Loucy (cell line): Measurements from ENCODE around the gene TBC1D8.

Source experiments
- H2AFZ ChIP-seq: fragments of 200-600 bp; sonication (generic); 2 replicates; pipeline ENCODE4 v1.6.0; 2016; ENCODE audit warnings: antibody characterized with exemption, mild to moderate bottlenecking, low read length, moderate library complexity
- H3F3A ChIP-seq: fragments of 200-600 bp; 2 replicates; pipeline ENCODE4 v1.6.0; 2016; ENCODE audit warnings: antibody characterized with exemption, low read depth, mild to moderate bottlenecking
- H3K27me3 ChIP-seq: fragments of 200-600 bp; sonication (generic); 2 replicates; pipeline ENCODE4 v1.6.1; 2014; ENCODE audit warnings: low read length, mild to moderate bottlenecking; ENCODE audit not compliant: insufficient read depth, poor library complexity, severe bottlenecking
- H3K36me3 ChIP-seq: fragments of 200-600 bp; sonication (generic); 2 replicates; pipeline ENCODE4 v1.6.1; 2016; ENCODE audit warnings: low read length; ENCODE audit not compliant: insufficient read depth
- H3K4me1 ChIP-seq: fragments of 200-600 bp; sonication (generic); 2 replicates; pipeline ENCODE4 v1.5.1; 2014; ENCODE audit warnings: low read length, mild to moderate bottlenecking; ENCODE audit not compliant: insufficient read depth, poor library complexity, severe bottlenecking
- H3K4me2 ChIP-seq: fragments of 200-600 bp; sonication (generic); 2 replicates; pipeline ENCODE4 v1.6.0; 2014; ENCODE audit warnings: antibody characterized with exemption, low read length, low read depth, mild to moderate bottlenecking; ENCODE audit not compliant: poor library complexity, severe bottlenecking
- H3K4me3 ChIP-seq: fragments of 200-600 bp; sonication (generic); 2 replicates; pipeline ENCODE4 v1.5.1; 2014; ENCODE audit warnings: low read length, mild to moderate bottlenecking, mixed read lengths; ENCODE audit not compliant: poor library complexity, severe bottlenecking
- H3K79me2 ChIP-seq: fragments of 200-600 bp; sonication (generic); 2 replicates; pipeline ENCODE4 v1.6.1; 2014; ENCODE audit warnings: low read length; ENCODE audit not compliant: insufficient read depth
- H3K9ac ChIP-seq: fragments of 200-600 bp; sonication (generic); 2 replicates; pipeline ENCODE4 v1.6.0; 2014; ENCODE audit warnings: mild to moderate bottlenecking, low read depth, low read length, moderate library complexity; ENCODE audit not compliant: poor library complexity, severe bottlenecking
- H3K9me2 ChIP-seq: fragments of 200-600 bp; sonication (generic); replicated peaks from 2 replicates; pipeline ENCODE4 v1.6.1; 2016; ENCODE audit warnings: low read depth, low read length, mixed read lengths
- H3K9me3 ChIP-seq: fragments of 200-600 bp; sonication (generic); 2 replicates; pipeline ENCODE4 v1.6.1; 2014; ENCODE audit warnings: mild to moderate bottlenecking, antibody characterized with exemption, low read length, low read depth; ENCODE audit not compliant: insufficient read depth
- H4K20me1 ChIP-seq: fragments of 200-600 bp; sonication (generic); 2 replicates; pipeline ENCODE4 v1.6.0; 2014; ENCODE audit warnings: antibody characterized with exemption, low read length, mild to moderate bottlenecking; ENCODE audit not compliant: insufficient read depth, poor library complexity, severe bottlenecking
- EZH2phosphoT487 ChIP-seq: fragments of 200-600 bp; IDR thresholded peaks from 2 replicates; pipeline ENCODE4 v1.6.1; 2018; ENCODE audit warnings: antibody characterized with exemption, mild to moderate bottlenecking, moderate library complexity, borderline replicate concordance
- TF ChIP-seq, protein P1 (sequence below): fragments of 200-600 bp; sonication (generic); conservative IDR thresholded peaks from 2 replicates; pipeline ENCODE4 v1.5.1; 2014; ENCODE audit warnings: mild to moderate bottlenecking, antibody characterized with exemption, low read length

The TBC1D8 gene

DNA sequence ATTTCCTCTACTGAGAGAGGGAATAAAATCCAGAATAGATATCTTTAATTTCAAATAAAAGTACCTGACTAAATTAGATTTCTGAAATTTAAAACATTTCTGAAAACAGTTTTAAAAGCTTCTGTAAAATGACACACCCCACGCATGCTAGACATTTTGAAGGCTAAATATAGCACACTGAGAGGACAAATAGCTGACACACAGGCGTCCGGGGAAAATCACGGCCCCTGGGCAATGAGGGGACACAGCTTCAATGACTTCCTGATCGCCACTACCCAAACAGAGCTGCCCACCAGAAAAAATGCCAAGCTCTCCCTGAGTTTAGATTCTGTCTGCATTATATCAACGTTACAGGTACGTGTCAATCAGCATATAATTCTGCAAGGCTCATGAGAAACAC is 10.9 kb downstream of the TBC1D8 start:
- H2AFZ ChIP-seq, result no peak overlapping the region
- TF ChIP-seq EZH2phosphoT487, result no peak
- TF ChIP-seq, protein P1, sequence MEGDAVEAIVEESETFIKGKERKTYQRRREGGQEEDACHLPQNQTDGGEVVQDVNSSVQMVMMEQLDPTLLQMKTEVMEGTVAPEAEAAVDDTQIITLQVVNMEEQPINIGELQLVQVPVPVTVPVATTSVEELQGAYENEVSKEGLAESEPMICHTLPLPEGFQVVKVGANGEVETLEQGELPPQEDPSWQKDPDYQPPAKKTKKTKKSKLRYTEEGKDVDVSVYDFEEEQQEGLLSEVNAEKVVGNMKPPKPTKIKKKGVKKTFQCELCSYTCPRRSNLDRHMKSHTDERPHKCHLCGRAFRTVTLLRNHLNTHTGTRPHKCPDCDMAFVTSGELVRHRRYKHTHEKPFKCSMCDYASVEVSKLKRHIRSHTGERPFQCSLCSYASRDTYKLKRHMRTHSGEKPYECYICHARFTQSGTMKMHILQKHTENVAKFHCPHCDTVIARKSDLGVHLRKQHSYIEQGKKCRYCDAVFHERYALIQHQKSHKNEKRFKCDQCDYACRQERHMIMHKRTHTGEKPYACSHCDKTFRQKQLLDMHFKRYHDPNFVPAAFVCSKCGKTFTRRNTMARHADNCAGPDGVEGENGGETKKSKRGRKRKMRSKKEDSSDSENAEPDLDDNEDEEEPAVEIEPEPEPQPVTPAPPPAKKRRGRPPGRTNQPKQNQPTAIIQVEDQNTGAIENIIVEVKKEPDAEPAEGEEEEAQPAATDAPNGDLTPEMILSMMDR, result no peak
- no peaks in the 10 kb centered on the region for H3K4me1 ChIP-seq
- no peaks in the 10 kb centered on the region for H3K36me3 ChIP-seq
- no peak overlapping the region for H3K4me3 ChIP-seq
- no peaks in the 10 kb centered on the region for H3K27me3 ChIP-seq
- H3K9me2 ChIP-seq, result no peaks in the 10 kb centered on the region
- H3F3A ChIP-seq, result no peaks in the 10 kb centered on the region
- H3K4me2 ChIP-seq, result no peak overlapping the region
- no peaks in the 10 kb centered on the region for H3K79me2 ChIP-seq
- no peak overlapping the region for H3K9ac ChIP-seq
- no peaks in the 10 kb centered on the region for H4K20me1 ChIP-seq
- no peaks in the 10 kb centered on the region for H3K9me3 ChIP-seq

DNA sequence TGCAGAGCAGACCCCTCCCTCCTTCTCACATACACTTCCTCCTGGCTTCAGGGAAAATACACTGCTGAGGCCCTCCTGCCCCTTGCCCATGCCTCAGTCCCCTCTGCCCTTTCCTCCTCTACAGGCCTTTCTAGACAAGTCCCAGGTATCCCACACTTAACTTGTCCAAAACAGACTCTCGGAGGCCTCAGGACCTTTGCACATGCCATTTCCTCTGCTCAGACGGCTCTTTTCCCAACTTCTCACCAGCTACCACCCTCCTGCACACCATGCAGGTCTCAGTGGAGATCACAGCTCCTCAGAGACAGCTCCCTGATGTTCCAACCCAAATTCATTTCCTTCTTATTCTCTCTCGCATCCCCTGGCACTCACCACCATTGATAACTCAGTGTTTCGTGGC is 11.7 kb downstream of the TBC1D8 start:
- H3K27me3 ChIP-seq, result no peaks in the 10 kb centered on the region
- H3K4me2 ChIP-seq, result no peak overlapping the region
- no peaks in the 10 kb centered on the region for H3K79me2 ChIP-seq
- no peaks in the 10 kb centered on the region for H3K36me3 ChIP-seq
- TF ChIP-seq EZH2phosphoT487, result no peak
- H3F3A ChIP-seq, result no peaks in the 10 kb centered on the region
- no peaks in the 10 kb centered on the region for H4K20me1 ChIP-seq
- H3K4me3 ChIP-seq, result no peak overlapping the region
- no peak overlapping the region for H2AFZ ChIP-seq
- no peak overlapping the region for H3K9ac ChIP-seq
- no peaks in the 10 kb centered on the region for H3K4me1 ChIP-seq
- H3K9me3 ChIP-seq, result no peaks in the 10 kb centered on the region
- no peaks in the 10 kb centered on the region for H3K9me2 ChIP-seq

DNA sequence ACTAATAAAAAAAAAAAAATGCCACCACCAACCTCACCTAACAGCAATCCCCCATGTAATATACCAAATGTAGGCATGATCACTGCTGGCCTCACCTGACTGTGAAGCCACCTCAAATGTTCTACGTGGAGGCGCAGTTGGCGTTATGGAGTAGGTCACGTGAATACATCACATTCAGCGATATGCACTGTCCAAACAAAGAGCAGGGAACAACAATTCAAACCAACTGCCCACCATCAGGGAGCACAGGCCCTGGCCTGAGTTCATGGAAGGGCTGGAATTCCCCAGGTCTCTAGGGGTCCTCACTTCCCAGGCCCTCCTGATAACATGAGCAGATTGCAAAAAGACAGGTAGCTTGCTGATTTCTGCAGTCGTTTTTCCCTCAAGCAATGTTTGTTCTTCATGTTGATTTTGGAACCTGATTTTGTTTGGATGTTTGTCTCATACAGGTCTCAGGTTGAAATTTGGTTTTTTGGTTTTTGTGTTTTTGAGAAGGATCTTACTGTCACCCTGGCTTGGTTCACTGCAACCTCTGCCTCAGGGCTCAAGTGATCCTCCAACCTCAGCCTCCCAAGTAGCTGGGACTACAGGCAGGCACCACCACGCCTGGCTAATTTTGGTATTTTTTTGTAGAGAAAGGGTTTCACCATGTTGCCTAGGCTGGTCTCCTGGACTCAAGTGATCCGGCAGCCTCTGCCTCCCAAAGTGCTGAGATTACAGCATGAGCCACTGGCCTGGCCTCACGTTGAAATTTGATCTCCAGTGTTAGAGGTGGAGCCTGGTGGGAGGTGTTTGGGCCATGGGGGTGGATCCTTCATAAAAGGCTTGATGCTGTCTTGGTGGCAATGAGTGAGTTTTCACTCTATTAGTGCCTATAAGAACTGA is 15.5 kb downstream of the TBC1D8 start:
- H3K9me3 ChIP-seq, result no peaks in the 10 kb centered on the region
- H3F3A ChIP-seq, result no peaks in the 10 kb centered on the region
- H3K4me2 ChIP-seq, result no peak overlapping the region
- no peaks in the 10 kb centered on the region for H3K9me2 ChIP-seq
- no peaks in the 10 kb centered on the region for H3K36me3 ChIP-seq
- no peak overlapping the region for H3K4me3 ChIP-seq
- H3K9ac ChIP-seq, result no peak overlapping the region
- no peak for TF ChIP-seq EZH2phosphoT487
- no peaks in the 10 kb centered on the region for H3K79me2 ChIP-seq
- no peaks in the 10 kb centered on the region for H4K20me1 ChIP-seq
- no peaks in the 10 kb centered on the region for H3K27me3 ChIP-seq
- no peak overlapping the region for H2AFZ ChIP-seq
- no peaks in the 10 kb centered on the region for H3K4me1 ChIP-seq

DNA sequence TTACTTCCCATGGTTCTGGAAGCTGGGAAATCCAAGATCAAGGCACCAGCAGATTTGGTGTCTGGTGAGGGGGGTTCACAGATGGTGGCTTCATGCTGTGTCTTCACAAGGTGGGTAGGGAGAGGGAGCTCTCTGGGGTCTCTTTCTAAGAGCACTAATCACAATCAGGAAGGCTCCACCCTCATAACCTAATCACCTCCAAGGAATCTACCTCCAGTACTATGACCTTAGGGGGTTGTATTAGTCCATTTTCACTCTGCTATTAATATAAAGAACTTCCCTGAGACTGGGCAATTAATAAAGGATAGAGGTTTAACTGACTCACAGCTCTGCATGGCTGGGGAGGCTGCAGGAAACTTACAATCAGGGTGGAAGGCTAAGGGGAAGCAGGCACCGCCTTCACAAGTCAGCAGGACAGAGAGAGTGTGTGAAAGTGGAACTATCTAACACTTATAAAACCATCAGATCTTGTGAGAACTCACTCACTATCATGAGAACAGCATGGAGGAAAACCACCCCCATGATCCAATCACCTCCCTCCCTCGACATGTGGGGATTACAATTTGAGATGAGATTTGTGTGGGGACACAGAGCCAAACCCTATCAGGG is 17.6 kb downstream of the TBC1D8 start:
- Histone ChIP-seq H3K4me3 (no peak overlapping the region), H3K27me3 (no peaks in the 10 kb centered on the region), H3K9me3 (no peaks in the 10 kb centered on the region), H3K79me2 (no peaks in the 10 kb centered on the region), H3K9ac (no peak overlapping the region), H4K20me1 (no peaks in the 10 kb centered on the region), H3K9me2 (no peaks in the 10 kb centered on the region), H3K36me3 (no peaks in the 10 kb centered on the region), H3K4me1 (no peaks in the 10 kb centered on the region), H3K4me2 (no peak overlapping the region), H2AFZ (no peak overlapping the region), H3F3A (no peaks in the 10 kb centered on the region)
- TF ChIP-seq, protein P1, result no peak
- no peak for TF ChIP-seq EZH2phosphoT487
